SK-N-SH treated with all-trans-retinoic acid at 6 μM for 48 hours (cell line): Measurements from ENCODE around the gene PIK3R5.

Source experiments
- ATAC-seq: fragments of 200-7000 bp; cut with Tn5 transposase; 3 replicates; pipeline ENCODE4 v1.9.1; 2020; ENCODE audit warnings: mild to moderate bottlenecking, moderate library complexity
- BACH2 ChIP-seq: fragments of 250-450 bp; sonication (Bioruptor Pico); IDR thresholded peaks from 2 replicates; pipeline ENCODE4 v1.9.0; 2021; ENCODE audit warnings: mild to moderate bottlenecking, borderline replicate concordance
- CSDC2 ChIP-seq: fragments of 250-450 bp; sonication (Bioruptor Pico); IDR thresholded peaks from 2 replicates; pipeline ENCODE4 v1.5.0; 2020; ENCODE audit warnings: mild to moderate bottlenecking, moderate library complexity
- CSRNP3 ChIP-seq: fragments of 250-450 bp; sonication (Bioruptor Pico); IDR thresholded peaks from 2 replicates; pipeline ENCODE4 v1.5.1; 2021; ENCODE audit warnings: mild to moderate bottlenecking, moderate library complexity
- PATZ1 ChIP-seq: fragments of 250-450 bp; sonication (Bioruptor Pico); IDR thresholded peaks from 2 replicates; pipeline ENCODE4 v1.8.0; 2020; ENCODE audit warnings: mild to moderate bottlenecking, moderate library complexity, borderline replicate concordance
- POU6F1 ChIP-seq: fragments of 250-450 bp; sonication (Bioruptor Pico); IDR thresholded peaks from 2 replicates; pipeline ENCODE4 v1.8.0; 2021; ENCODE audit warnings: low read depth, mild to moderate bottlenecking, moderate library complexity, borderline replicate concordance
- PPARA ChIP-seq: fragments of 250-450 bp; sonication (Bioruptor Pico); IDR thresholded peaks from 2 replicates; pipeline ENCODE4 v1.5.0; 2020; ENCODE audit warnings: mild to moderate bottlenecking, borderline replicate concordance
- ZNF8 ChIP-seq: fragments of 450-650 bp; formaldehyde crosslinking; IDR thresholded peaks from 2 replicates; pipeline ENCODE4 v1.5.0; 2020; ENCODE audit warnings: mild to moderate bottlenecking, moderate library complexity
- TF ChIP-seq, protein P1 (sequence below): fragments of 250-450 bp; sonication (Bioruptor Pico); IDR thresholded peaks from 2 replicates; pipeline ENCODE4 v1.5.0; 2020; ENCODE audit warnings: mild to moderate bottlenecking, moderate library complexity

Gene PIK3R5

GRCh38 chr17:8829036-8829941 is 136.2 kb downstream of the PIK3R5 start:
- TF ChIP-seq ZNF8 (CRISPR knock-in tag): no peak
- TF ChIP-seq, protein P1, sequence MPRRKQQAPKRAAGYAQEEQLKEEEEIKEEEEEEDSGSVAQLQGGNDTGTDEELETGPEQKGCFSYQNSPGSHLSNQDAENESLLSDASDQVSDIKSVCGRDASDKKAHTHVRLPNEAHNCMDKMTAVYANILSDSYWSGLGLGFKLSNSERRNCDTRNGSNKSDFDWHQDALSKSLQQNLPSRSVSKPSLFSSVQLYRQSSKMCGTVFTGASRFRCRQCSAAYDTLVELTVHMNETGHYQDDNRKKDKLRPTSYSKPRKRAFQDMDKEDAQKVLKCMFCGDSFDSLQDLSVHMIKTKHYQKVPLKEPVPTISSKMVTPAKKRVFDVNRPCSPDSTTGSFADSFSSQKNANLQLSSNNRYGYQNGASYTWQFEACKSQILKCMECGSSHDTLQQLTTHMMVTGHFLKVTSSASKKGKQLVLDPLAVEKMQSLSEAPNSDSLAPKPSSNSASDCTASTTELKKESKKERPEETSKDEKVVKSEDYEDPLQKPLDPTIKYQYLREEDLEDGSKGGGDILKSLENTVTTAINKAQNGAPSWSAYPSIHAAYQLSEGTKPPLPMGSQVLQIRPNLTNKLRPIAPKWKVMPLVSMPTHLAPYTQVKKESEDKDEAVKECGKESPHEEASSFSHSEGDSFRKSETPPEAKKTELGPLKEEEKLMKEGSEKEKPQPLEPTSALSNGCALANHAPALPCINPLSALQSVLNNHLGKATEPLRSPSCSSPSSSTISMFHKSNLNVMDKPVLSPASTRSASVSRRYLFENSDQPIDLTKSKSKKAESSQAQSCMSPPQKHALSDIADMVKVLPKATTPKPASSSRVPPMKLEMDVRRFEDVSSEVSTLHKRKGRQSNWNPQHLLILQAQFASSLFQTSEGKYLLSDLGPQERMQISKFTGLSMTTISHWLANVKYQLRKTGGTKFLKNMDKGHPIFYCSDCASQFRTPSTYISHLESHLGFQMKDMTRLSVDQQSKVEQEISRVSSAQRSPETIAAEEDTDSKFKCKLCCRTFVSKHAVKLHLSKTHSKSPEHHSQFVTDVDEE: no peak
- TF ChIP-seq PPARA (CRISPR knock-in tag): no peak
- no peak for TF ChIP-seq PATZ1 (CRISPR knock-in tag)
- TF ChIP-seq BACH2 (CRISPR knock-in tag): no peak
- TF ChIP-seq CSRNP3 (CRISPR knock-in tag): no peak
- TF ChIP-seq POU6F1 (CRISPR knock-in tag): no peak
- no peak for TF ChIP-seq CSDC2 (CRISPR knock-in tag)
- ATAC-seq: no peak
